Measurements from ENCODE around the gene TRERF1. TPM values are rescaled to one million over a fixed set of nuclear protein-coding genes. Genes with fewer than 3 reads are reported as not detected.

TRERF1 gene
- total RNA-seq, 2 donors from 2014 or later, result 9.5 to 34.8 TPM

DNA sequence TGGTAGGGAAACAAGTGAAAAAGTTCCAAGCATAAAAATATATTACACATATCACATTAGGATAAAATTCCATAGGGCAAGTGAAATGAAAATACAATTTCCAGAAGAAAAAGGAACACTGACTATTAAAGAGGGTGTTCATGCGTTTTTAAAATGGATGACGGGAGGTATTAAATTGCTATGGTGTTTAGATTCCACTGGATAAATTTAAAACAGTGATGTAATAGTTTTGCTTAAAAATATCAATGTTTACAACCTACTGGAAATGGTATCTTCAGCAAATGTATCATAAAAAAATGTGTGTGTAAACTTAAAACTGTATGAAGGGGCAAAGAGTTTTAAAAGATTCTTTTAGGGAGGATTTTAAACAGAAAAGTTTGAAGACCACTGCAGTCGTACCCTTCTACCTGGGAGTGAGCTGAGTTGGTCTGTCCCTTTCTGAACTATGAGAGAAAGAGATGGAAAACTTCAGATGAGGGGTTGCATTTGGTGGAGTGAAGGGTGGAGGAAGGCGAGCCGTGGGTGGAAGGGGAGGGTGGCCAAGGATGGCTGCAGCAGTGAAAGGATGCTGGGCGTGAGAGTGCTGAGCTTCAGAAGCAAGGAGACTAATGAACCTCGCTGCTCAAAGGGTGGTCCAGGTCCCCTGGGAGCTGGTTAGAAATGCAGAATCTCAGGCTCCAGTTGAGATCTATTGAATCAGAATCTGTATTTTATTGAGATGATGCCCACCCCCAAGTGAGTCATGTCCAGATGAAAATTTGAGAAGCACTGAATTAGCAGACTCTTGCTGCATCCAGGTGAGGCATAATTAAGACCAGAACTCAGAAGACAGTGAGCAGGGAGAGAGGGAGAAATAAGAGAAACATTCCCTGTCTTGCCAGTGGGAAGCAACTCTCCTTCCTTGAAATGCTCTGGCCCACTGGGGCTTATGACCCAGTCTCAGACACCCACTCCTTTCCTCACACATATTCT lies 179.6 kb downstream of the TRERF1 start:
- TF ChIP-seq POLR2AphosphoS5 (IDR thresholded peaks at IDR 0.05) (no peak), POLR2A (IDR thresholded peaks at IDR 0.05) (no peak)
- TF ChIP-seq, protein P1, sequence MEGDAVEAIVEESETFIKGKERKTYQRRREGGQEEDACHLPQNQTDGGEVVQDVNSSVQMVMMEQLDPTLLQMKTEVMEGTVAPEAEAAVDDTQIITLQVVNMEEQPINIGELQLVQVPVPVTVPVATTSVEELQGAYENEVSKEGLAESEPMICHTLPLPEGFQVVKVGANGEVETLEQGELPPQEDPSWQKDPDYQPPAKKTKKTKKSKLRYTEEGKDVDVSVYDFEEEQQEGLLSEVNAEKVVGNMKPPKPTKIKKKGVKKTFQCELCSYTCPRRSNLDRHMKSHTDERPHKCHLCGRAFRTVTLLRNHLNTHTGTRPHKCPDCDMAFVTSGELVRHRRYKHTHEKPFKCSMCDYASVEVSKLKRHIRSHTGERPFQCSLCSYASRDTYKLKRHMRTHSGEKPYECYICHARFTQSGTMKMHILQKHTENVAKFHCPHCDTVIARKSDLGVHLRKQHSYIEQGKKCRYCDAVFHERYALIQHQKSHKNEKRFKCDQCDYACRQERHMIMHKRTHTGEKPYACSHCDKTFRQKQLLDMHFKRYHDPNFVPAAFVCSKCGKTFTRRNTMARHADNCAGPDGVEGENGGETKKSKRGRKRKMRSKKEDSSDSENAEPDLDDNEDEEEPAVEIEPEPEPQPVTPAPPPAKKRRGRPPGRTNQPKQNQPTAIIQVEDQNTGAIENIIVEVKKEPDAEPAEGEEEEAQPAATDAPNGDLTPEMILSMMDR (IDR thresholded peaks at IDR 0.05), result no peak
- peaks cover 0 to 6% of the 10 kb centered on the region in 2 donors for H3K36me3 ChIP-seq
- no peaks in the 10 kb centered on the region for H3K27me3 ChIP-seq (replicated peaks; ENCODE audit: insufficient read depth)
- H3K4me3 ChIP-seq, result no peak overlapping the region
- no peaks in the 10 kb centered on the region for H3K9me3 ChIP-seq
- 63% methylated on average over 7 of the region's 7 CpGs for WGBS
- no peaks in the 10 kb centered on the region for H3K4me1 ChIP-seq (replicated peaks)
- intact Hi-C loops (cut with DNase I), result no loop called here
- no peak for DNase-seq (ENCODE audit: low spot score)
- no peak overlapping the region for H3K27ac ChIP-seq

GRCh38 chr6:42269974-42270510 lies 181.7 kb downstream of the TRERF1 start:
- no peak for DNase-seq (ENCODE audit: low spot score)
- Histone ChIP-seq H3K9me3 (no peaks in the 10 kb centered on the region), H3K36me3 (peaks cover 0 to 6% of the 10 kb centered on the region in 2 donors), H3K4me3 (no peak overlapping the region), H3K4me1 (replicated peaks) (no peaks in the 10 kb centered on the region), H3K27ac (no peak overlapping the region), H3K27me3 (replicated peaks; ENCODE audit: insufficient read depth) (no peaks in the 10 kb centered on the region)
- TF ChIP-seq, protein P1 (IDR thresholded peaks at IDR 0.05), result no peak
- no peak for TF ChIP-seq POLR2AphosphoS5 (IDR thresholded peaks at IDR 0.05)
- no peak for TF ChIP-seq POLR2A (IDR thresholded peaks at IDR 0.05)
- 87% methylated on average over 4 of the region's 4 CpGs for WGBS
- intact Hi-C loops (cut with DNase I), result no loop called here

GRCh38 chr6:42269553-42269952 lies 182.2 kb downstream of the TRERF1 start:
- intact Hi-C loops (cut with DNase I), result no loop called here
- WGBS, result 78% methylated on average over 6 of the region's 6 CpGs
- no peak overlapping the region for H3K27ac ChIP-seq
- no peaks in the 10 kb centered on the region for H3K9me3 ChIP-seq
- DNase-seq (ENCODE audit: low spot score), result no peak
- no peaks in the 10 kb centered on the region for H3K27me3 ChIP-seq (replicated peaks; ENCODE audit: insufficient read depth)
- TF ChIP-seq, protein P1 (IDR thresholded peaks at IDR 0.05), result no peak
- no peak for TF ChIP-seq POLR2AphosphoS5 (IDR thresholded peaks at IDR 0.05)
- TF ChIP-seq POLR2A (IDR thresholded peaks at IDR 0.05), result no peak
- H3K36me3 ChIP-seq, result peaks cover 0 to 6% of the 10 kb centered on the region in 2 donors
- H3K4me1 ChIP-seq (replicated peaks), result no peaks in the 10 kb centered on the region
- no peak overlapping the region for H3K4me3 ChIP-seq

GRCh38 chr6:42268835-42269204 lies 182.9 kb downstream of the TRERF1 start:
- no peak overlapping the region for H3K4me3 ChIP-seq
- H3K4me1 ChIP-seq (replicated peaks), result no peaks in the 10 kb centered on the region
- peaks cover 0 to 6% of the 10 kb centered on the region in 2 donors for H3K36me3 ChIP-seq
- H3K27ac ChIP-seq, result no peak overlapping the region
- H3K27me3 ChIP-seq (replicated peaks; ENCODE audit: insufficient read depth), result no peaks in the 10 kb centered on the region
- TF ChIP-seq POLR2AphosphoS5 (IDR thresholded peaks at IDR 0.05) (no peak), POLR2A (IDR thresholded peaks at IDR 0.05) (no peak)
- TF ChIP-seq, protein P1 (IDR thresholded peaks at IDR 0.05), result no peak
- no peak for DNase-seq (ENCODE audit: low spot score)
- WGBS, result 93% methylated on average over 6 of the region's 7 CpGs
- no peaks in the 10 kb centered on the region for H3K9me3 ChIP-seq
- intact Hi-C loops (cut with DNase I), result no loop called here

Data from prostate gland (tissue), 2 donors.